IMR-90 (cell line): ENCODE results near the gene MIER3. TPM values are rescaled to one million over a fixed set of nuclear protein-coding genes. Genes with fewer than 3 reads are reported as not detected.

ENCODE experiments used
- ATAC-seq: fragments of 200-7000 bp; cut with Tn5 transposase; 2 replicates; pipeline ENCODE4 v1.9.1; 2020; ENCODE audit warnings: low read depth, mild to moderate bottlenecking, moderate library complexity
- BruUV-seq: library from RNA; stranded (reverse); fragments of 400-500 nt; replicated peaks from 2 replicates; lab custom pipeline; 2021; lab: Mats Ljungman, UMichigan
- CTCF ChIA-PET: fragments of 300-600 bp; formaldehyde crosslinking; extraction: SDS; loops from one replicate; lab custom pipeline; 2021; ENCODE audit warnings: antibody characterized with exemption; lab: Yijun Ruan, JAX
- POLR2A ChIA-PET: fragments of 300-600 bp; sonication (Branson Sonifier 250); formaldehyde crosslinking; loops from one replicate; lab custom pipeline; 2022; ENCODE audit warnings: antibody characterized with exemption; ENCODE audit not compliant: unreplicated experiment; lab: Charles Lee
- DNase-seq: peaks from one replicate; pipeline ENCODE4 v3.0.0; 2013
- H2AFZ ChIP-seq: replicated peaks from 2 replicates; pipeline ENCODE3; 2013; ENCODE audit warnings: low read length, mild to moderate bottlenecking; ENCODE audit not compliant: poor library complexity
- H2AK5ac ChIP-seq: 2 replicates; pipeline ENCODE4 v1.6.1; 2013; ENCODE audit warnings: low read depth, low read length, inconsistent platforms
- H2AK9ac ChIP-seq: replicated peaks from 2 replicates; pipeline ENCODE3; 2013; ENCODE audit warnings: mild to moderate bottlenecking, low read depth, low read length, moderate library complexity; ENCODE audit not compliant: poor library complexity
- H2BK120ac ChIP-seq: 2 replicates; pipeline ENCODE4 v1.6.1; 2013; ENCODE audit warnings: low read depth, low read length, inconsistent platforms
- H2BK15ac ChIP-seq: 3 replicates; pipeline ENCODE4 v1.6.1; 2013; ENCODE audit warnings: low read depth, low read length, inconsistent platforms
- H2BK20ac ChIP-seq: 2 replicates; pipeline ENCODE4 v1.6.1; 2013; ENCODE audit warnings: low read depth, mild to moderate bottlenecking, inconsistent platforms, low read length, moderate library complexity
- H2BK5ac ChIP-seq: 2 replicates; pipeline ENCODE4 v1.6.1; 2013; ENCODE audit warnings: mild to moderate bottlenecking, low read depth, low read length, inconsistent platforms; ENCODE audit not compliant: poor library complexity, severe bottlenecking
- H3K14ac ChIP-seq: replicated peaks from 2 replicates; pipeline ENCODE4 v1.6.1; 2013; ENCODE audit warnings: low read depth, low read length, inconsistent platforms
- H3K18ac ChIP-seq: 2 replicates; pipeline ENCODE4 v1.6.1; 2013; ENCODE audit warnings: low read depth, low read length, control low read depth
- H3K23ac ChIP-seq: 2 replicates; pipeline ENCODE4 v1.6.1; 2013; ENCODE audit warnings: low read depth, low read length, inconsistent platforms
- H3K27ac ChIP-seq: 2 replicates; pipeline ENCODE4 v1.5.1; 2013; ENCODE audit warnings: mild to moderate bottlenecking, control low read depth, low read length; ENCODE audit not compliant: insufficient read depth
- H3K27me3 ChIP-seq: 2 replicates; pipeline ENCODE4 v1.6.1; 2013; ENCODE audit warnings: low read length; ENCODE audit not compliant: control insufficient read depth, insufficient read depth
- H3K36me3 ChIP-seq: 2 replicates; pipeline ENCODE4 v1.6.1; 2013; ENCODE audit warnings: low read length, mixed read lengths; ENCODE audit not compliant: control insufficient read depth, insufficient read depth
- H3K4ac ChIP-seq: 2 replicates; pipeline ENCODE4 v1.6.1; 2013; ENCODE audit warnings: low read depth, low read length, inconsistent platforms
- H3K4me1 ChIP-seq: 2 replicates; pipeline ENCODE4 v1.6.1; 2013; ENCODE audit warnings: low read length, mixed read lengths; ENCODE audit not compliant: control insufficient read depth, insufficient read depth
- H3K4me2 ChIP-seq: 2 replicates; pipeline ENCODE4 v1.6.1; 2013; ENCODE audit warnings: low read depth, mild to moderate bottlenecking, control low read depth, low read length, moderate library complexity
- H3K4me3 ChIP-seq: 2 replicates; pipeline ENCODE4 v1.5.1; 2013; ENCODE audit warnings: low read depth, mild to moderate bottlenecking, control low read depth, low read length, moderate library complexity; ENCODE audit not compliant: insufficient read depth
- H3K56ac ChIP-seq: 2 replicates; pipeline ENCODE4 v1.6.1; 2013; ENCODE audit warnings: low read length, inconsistent platforms; ENCODE audit not compliant: insufficient read depth; ENCODE audit errors: extremely low read depth
- H3K79me1 ChIP-seq, 2 experiments: 2 replicates each; pipeline ENCODE4 v1.6.1; 2013; ENCODE audit warnings: low read length in 2 of 2, inconsistent platforms in 1 of 2, low read depth in 1 of 2
- H3K9ac ChIP-seq: 2 replicates; pipeline ENCODE4 v1.6.1; 2013; ENCODE audit warnings: low read depth, low read length, control low read depth
- H3K9me1 ChIP-seq: 2 replicates; pipeline ENCODE4 v1.6.1; 2013; ENCODE audit warnings: low read length, inconsistent platforms; ENCODE audit not compliant: insufficient read depth
- H3K9me3 ChIP-seq: 2 replicates; pipeline ENCODE4 v1.6.1; 2013; ENCODE audit warnings: low read length; ENCODE audit not compliant: control insufficient read depth, insufficient read depth
- H4K20me1 ChIP-seq: 2 replicates; pipeline ENCODE4 v1.6.1; 2013; ENCODE audit warnings: low read length, inconsistent platforms; ENCODE audit not compliant: insufficient read depth
- H4K5ac ChIP-seq: 2 replicates; pipeline ENCODE4 v1.6.1; 2013; ENCODE audit warnings: mild to moderate bottlenecking, low read depth, low read length, control low read depth
- H4K8ac ChIP-seq, 2 experiments: 2 replicates each; pipeline ENCODE4 v1.6.1; 2013; ENCODE audit warnings: low read depth in 2 of 2, low read length in 2 of 2, control low read depth in 1 of 2, inconsistent platforms in 1 of 2
- H4K91ac ChIP-seq: 2 replicates; pipeline ENCODE4 v1.6.1; 2013; ENCODE audit warnings: low read depth, low read length, inconsistent platforms; ENCODE audit not compliant: insufficient read depth
- BHLHE40 ChIP-seq: fragments of 150-350 bp; IDR thresholded peaks from 2 replicates; pipeline ENCODE4 v1.6.1; 2016; ENCODE audit warnings: mild to moderate bottlenecking, low read depth, low read length
- CHD1 ChIP-seq: IDR thresholded peaks from 2 replicates; pipeline ENCODE4 v1.6.1; 2012; ENCODE audit warnings: low read depth, low read length, improper control_type of control experiment
- FOS ChIP-seq: fragments of 150-350 bp; IDR thresholded peaks from 2 replicates; pipeline ENCODE4 v1.6.1; 2016; ENCODE audit warnings: low read depth, low read length
- MAFK ChIP-seq: IDR thresholded peaks from 2 replicates; pipeline ENCODE4 v1.6.1; 2012; ENCODE audit warnings: low read depth, low read length, improper control_type of control experiment
- MAZ ChIP-seq: IDR thresholded peaks from 2 replicates; pipeline ENCODE4 v1.6.1; 2012; ENCODE audit warnings: low read depth, mild to moderate bottlenecking, low read length, improper control_type of control experiment, moderate library complexity, borderline replicate concordance
- MXI1 ChIP-seq: IDR thresholded peaks from 2 replicates; pipeline ENCODE4 v1.6.1; 2012; ENCODE audit warnings: low read depth, mild to moderate bottlenecking, low read length, moderate library complexity, borderline replicate concordance
- NFE2L2 ChIP-seq: fragments of 150-350 bp; IDR thresholded peaks from 2 replicates; pipeline ENCODE4 v1.6.1; 2016; ENCODE audit warnings: low read depth, mild to moderate bottlenecking, low read length
- POLR2A ChIP-seq: IDR thresholded peaks from 2 replicates; pipeline ENCODE4 v1.6.1; 2012; ENCODE audit warnings: mild to moderate bottlenecking, low read depth, low read length
- RAD21 ChIP-seq: IDR thresholded peaks from 2 replicates; pipeline ENCODE4 v1.6.1; 2012; ENCODE audit warnings: low read length, improper control_type of control experiment
- RCOR1 ChIP-seq: IDR thresholded peaks from 2 replicates; pipeline ENCODE4 v1.6.1; 2012; ENCODE audit warnings: mild to moderate bottlenecking, low read length, improper control_type of control experiment; ENCODE audit not compliant: insufficient replicate concordance
- RFX5 ChIP-seq: IDR thresholded peaks from 2 replicates; pipeline ENCODE4 v1.8.0; 2012; ENCODE audit warnings: low read depth, mild to moderate bottlenecking, low read length, moderate library complexity
- SMC3 ChIP-seq: fragments of 150-350 bp; IDR thresholded peaks from 2 replicates; pipeline ENCODE4 v1.6.1; 2016; ENCODE audit warnings: low read depth, mild to moderate bottlenecking, antibody characterized with exemption, low read length, moderate library complexity
- USF2 ChIP-seq: fragments of 150-350 bp; IDR thresholded peaks from 2 replicates; pipeline ENCODE4 v1.6.1; 2017; ENCODE audit warnings: mild to moderate bottlenecking, antibody characterized with exemption, low read length, low read depth
- WGBS, 2 experiments: methylation state at CpG; one replicate each; pipeline versions ENCODE4 v1.1.5 to v1.1.7; 2013; ENCODE audit warnings: missing lambda C conversion rate in 2 of 2; ENCODE audit not compliant: insufficient read length in 1 of 2; ENCODE audit errors: extremely low coverage in 2 of 2; 5-methylcytosine and 5-hydroxymethylcytosine counted together
- dilution Hi-C: fragments of 300-500 bp; cut with HindIII; formaldehyde crosslinking; loops from one replicate; pipeline ENCODE4 v1.14.3; 2018; ENCODE audit warnings: low sequenced_read_pairs; ENCODE audit not compliant: unreplicated experiment
- in situ Hi-C: fragments of 300-500 bp; cut with MboI; formaldehyde crosslinking; loops from 3 replicates; pipeline ENCODE4 v1.14.3; 2019; ENCODE audit warnings: low sequenced_read_pairs, inconsistent platforms, mixed read lengths
- intact Hi-C: fragments of 100-400 bp; cut with micrococcal nuclease; formaldehyde crosslinking; loops from 2 replicates; pipeline ENCODE4 v1.10.0; 2022
- polyA plus RNA-seq, 3 experiments: library from polyadenylated mRNA; depleted of rRNA; stranded (reverse); fragments of >200 nt; gene quantifications; 2 replicates each; pipeline ENCODE4 v1.2.3, GENCODE V29; 2012; ENCODE audit warnings: low replicate concordance in 1 of 3
- total RNA-seq: library from RNA; depleted of rRNA; stranded (reverse); fragments of >200 nt; gene quantifications from 2 replicates; pipeline ENCODE4 v1.2.3, GENCODE V29; 2012
- TF ChIP-seq, protein P1 (sequence below): conservative IDR thresholded peaks from 2 replicates; pipeline ENCODE4 v1.5.1; 2012; ENCODE audit warnings: mild to moderate bottlenecking, low read depth, low read length, improper control_type of control experiment
- TF ChIP-seq, protein P2 (sequence below): fragments of 150-350 bp; IDR thresholded peaks from 2 replicates; pipeline ENCODE4 v1.6.1; 2016; ENCODE audit warnings: low read depth, mild to moderate bottlenecking, low read length, moderate library complexity, borderline replicate concordance

Gene MIER3
- total and polyA plus RNA-seq, 2 of the 4 experiments (the other 2 are of a cell fraction): 6.4 to 22.9 TPM

GRCh38 chr5:56993241-56993640 is 41.3 kb upstream of the MIER3 start:
- Histone ChIP-seq H2BK5ac (no peak overlapping the region), H3K9me1 (no peaks in the 10 kb centered on the region), H4K5ac (no peak overlapping the region), H2BK20ac (no peak overlapping the region), H3K79me1 (no peaks in the 10 kb centered on the region), H3K56ac (no peak overlapping the region), H4K91ac (no peak overlapping the region), H3K9me3 (no peaks in the 10 kb centered on the region), H3K14ac (no peak overlapping the region), H3K23ac (no peak overlapping the region), H3K4me3 (no peak overlapping the region), H2AK5ac (no peak overlapping the region), H3K18ac (no peak overlapping the region), H3K4me1 (no peaks in the 10 kb centered on the region), H2BK120ac (no peak overlapping the region), H3K27me3 (peaks cover 13% of the 10 kb centered on the region), H3K36me3 (no peaks in the 10 kb centered on the region), H2BK15ac (no peak overlapping the region), H2AFZ (no peak overlapping the region), H3K4ac (no peak overlapping the region), H4K20me1 (no peaks in the 10 kb centered on the region), H4K8ac (no peak overlapping the region), H3K9ac (no peak overlapping the region), H3K4me2 (no peak overlapping the region), H3K27ac (no peak overlapping the region), H2AK9ac (no peak overlapping the region)
- in situ Hi-C loops: no loop called here
- POLR2A ChIA-PET: no interaction called here
- no TSS peak for BruUV-seq
- TF ChIP-seq CHD1 (no peak), MXI1 (no peak), RAD21 (no peak), RFX5 (no peak), RCOR1 (no peak), BHLHE40 (no peak), NFE2L2 (no peak), SMC3 (no peak), MAZ (no peak), USF2 (no peak), MAFK (no peak), FOS (no peak), POLR2A (no peak)
- TF ChIP-seq, protein P1, sequence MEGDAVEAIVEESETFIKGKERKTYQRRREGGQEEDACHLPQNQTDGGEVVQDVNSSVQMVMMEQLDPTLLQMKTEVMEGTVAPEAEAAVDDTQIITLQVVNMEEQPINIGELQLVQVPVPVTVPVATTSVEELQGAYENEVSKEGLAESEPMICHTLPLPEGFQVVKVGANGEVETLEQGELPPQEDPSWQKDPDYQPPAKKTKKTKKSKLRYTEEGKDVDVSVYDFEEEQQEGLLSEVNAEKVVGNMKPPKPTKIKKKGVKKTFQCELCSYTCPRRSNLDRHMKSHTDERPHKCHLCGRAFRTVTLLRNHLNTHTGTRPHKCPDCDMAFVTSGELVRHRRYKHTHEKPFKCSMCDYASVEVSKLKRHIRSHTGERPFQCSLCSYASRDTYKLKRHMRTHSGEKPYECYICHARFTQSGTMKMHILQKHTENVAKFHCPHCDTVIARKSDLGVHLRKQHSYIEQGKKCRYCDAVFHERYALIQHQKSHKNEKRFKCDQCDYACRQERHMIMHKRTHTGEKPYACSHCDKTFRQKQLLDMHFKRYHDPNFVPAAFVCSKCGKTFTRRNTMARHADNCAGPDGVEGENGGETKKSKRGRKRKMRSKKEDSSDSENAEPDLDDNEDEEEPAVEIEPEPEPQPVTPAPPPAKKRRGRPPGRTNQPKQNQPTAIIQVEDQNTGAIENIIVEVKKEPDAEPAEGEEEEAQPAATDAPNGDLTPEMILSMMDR: no peak
- TF ChIP-seq, protein P2, sequence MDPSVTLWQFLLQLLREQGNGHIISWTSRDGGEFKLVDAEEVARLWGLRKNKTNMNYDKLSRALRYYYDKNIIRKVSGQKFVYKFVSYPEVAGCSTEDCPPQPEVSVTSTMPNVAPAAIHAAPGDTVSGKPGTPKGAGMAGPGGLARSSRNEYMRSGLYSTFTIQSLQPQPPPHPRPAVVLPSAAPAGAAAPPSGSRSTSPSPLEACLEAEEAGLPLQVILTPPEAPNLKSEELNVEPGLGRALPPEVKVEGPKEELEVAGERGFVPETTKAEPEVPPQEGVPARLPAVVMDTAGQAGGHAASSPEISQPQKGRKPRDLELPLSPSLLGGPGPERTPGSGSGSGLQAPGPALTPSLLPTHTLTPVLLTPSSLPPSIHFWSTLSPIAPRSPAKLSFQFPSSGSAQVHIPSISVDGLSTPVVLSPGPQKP: no peak
- 50% methylated on average over 1 of the region's 2 CpGs; no CpG with 5 or more reads in 1 of the 2 experiments for WGBS, 2 experiments
- intact Hi-C loops: no loop called here
- DNase-seq (no peak), ATAC-seq (no peak)
- dilution Hi-C loops: no loop called here
- CTCF ChIA-PET: no interaction called here
